Measurements from ENCODE around the gene ZNF609. TPM values are rescaled to one million over a fixed set of nuclear protein-coding genes. Genes with fewer than 3 reads are reported as not detected.

ZNF609 gene
- total and polyA plus RNA-seq, 4 donors, result 8.1 to 54.2 (median 22.0) TPM

- H3K27ac ChIP-seq (ENCODE audit: low read depth in 1 of 2, low read length in 1 of 2), result no peak overlapping the region
- TF ChIP-seq, protein P1, sequence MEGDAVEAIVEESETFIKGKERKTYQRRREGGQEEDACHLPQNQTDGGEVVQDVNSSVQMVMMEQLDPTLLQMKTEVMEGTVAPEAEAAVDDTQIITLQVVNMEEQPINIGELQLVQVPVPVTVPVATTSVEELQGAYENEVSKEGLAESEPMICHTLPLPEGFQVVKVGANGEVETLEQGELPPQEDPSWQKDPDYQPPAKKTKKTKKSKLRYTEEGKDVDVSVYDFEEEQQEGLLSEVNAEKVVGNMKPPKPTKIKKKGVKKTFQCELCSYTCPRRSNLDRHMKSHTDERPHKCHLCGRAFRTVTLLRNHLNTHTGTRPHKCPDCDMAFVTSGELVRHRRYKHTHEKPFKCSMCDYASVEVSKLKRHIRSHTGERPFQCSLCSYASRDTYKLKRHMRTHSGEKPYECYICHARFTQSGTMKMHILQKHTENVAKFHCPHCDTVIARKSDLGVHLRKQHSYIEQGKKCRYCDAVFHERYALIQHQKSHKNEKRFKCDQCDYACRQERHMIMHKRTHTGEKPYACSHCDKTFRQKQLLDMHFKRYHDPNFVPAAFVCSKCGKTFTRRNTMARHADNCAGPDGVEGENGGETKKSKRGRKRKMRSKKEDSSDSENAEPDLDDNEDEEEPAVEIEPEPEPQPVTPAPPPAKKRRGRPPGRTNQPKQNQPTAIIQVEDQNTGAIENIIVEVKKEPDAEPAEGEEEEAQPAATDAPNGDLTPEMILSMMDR (IDR thresholded peaks at IDR 0.05; ENCODE audit: control extremely low read depth, extremely low read depth), result no peak
- H3K9ac ChIP-seq (ENCODE audit: insufficient read depth in 1 of 2, low read length in 2 of 2), result no peak overlapping the region
- ATAC-seq (ENCODE audit: insufficient read depth, low FRiP score), result no peak
- no peaks in the 10 kb centered on the region for H3K27me3 ChIP-seq (ENCODE audit: control insufficient read depth in 3 of 3, insufficient read depth in 3 of 3, low read length in 2 of 3)
- H3K4me3 ChIP-seq, result no peak overlapping the region
- H3K36me3 ChIP-seq (ENCODE audit: control insufficient read depth in 4 of 4, insufficient read depth in 4 of 4, low read length in 4 of 4), result peaks cover 0 to 8% (median 0%) of the 10 kb centered on the region in 4 donors
- DNase-seq, result no peak
- no peaks in the 10 kb centered on the region for H3K9me3 ChIP-seq (ENCODE audit: control insufficient read depth in 4 of 4, insufficient read depth in 3 of 4, low read length in 3 of 4)
- WGBS, 2 donors, result 85 to 95% methylated on average over 1 of the region's 1 CpG
- H3K4me1 ChIP-seq (ENCODE audit: control insufficient read depth in 5 of 5, insufficient read depth in 5 of 5, low read length in 5 of 5), result no peaks in the 10 kb centered on the region
Observed at GRCh38 chr15:64665179-64665578, 204.8 kb downstream of the ZNF609 start.

GRCh38 chr15:64667736-64668161, 207.4 kb downstream of the ZNF609 start:
- 31 to 70% methylated on average over 1 of the region's 1 CpG for WGBS, 2 donors
- no peak overlapping the region for H3K9ac ChIP-seq (ENCODE audit: insufficient read depth in 1 of 2, low read length in 2 of 2)
- DNase-seq (no peak), ATAC-seq (ENCODE audit: insufficient read depth, low FRiP score) (no peak)
- no peak overlapping the region for H3K4me3 ChIP-seq
- no peaks in the 10 kb centered on the region for H3K9me3 ChIP-seq (ENCODE audit: control insufficient read depth in 4 of 4, insufficient read depth in 3 of 4, low read length in 3 of 4)
- TF ChIP-seq, protein P1 (IDR thresholded peaks at IDR 0.05; ENCODE audit: control extremely low read depth, extremely low read depth), result no peak
- no peak overlapping the region for H3K27ac ChIP-seq (ENCODE audit: low read depth in 1 of 2, low read length in 1 of 2)
- peaks cover 0 to 9% (median 0%) of the 10 kb centered on the region in 4 donors for H3K36me3 ChIP-seq (ENCODE audit: control insufficient read depth in 4 of 4, insufficient read depth in 4 of 4, low read length in 4 of 4)
- H3K27me3 ChIP-seq (ENCODE audit: control insufficient read depth in 3 of 3, insufficient read depth in 3 of 3, low read length in 2 of 3), result no peaks in the 10 kb centered on the region
- no peaks in the 10 kb centered on the region for H3K4me1 ChIP-seq (ENCODE audit: control insufficient read depth in 5 of 5, insufficient read depth in 5 of 5, low read length in 5 of 5)

DNA sequence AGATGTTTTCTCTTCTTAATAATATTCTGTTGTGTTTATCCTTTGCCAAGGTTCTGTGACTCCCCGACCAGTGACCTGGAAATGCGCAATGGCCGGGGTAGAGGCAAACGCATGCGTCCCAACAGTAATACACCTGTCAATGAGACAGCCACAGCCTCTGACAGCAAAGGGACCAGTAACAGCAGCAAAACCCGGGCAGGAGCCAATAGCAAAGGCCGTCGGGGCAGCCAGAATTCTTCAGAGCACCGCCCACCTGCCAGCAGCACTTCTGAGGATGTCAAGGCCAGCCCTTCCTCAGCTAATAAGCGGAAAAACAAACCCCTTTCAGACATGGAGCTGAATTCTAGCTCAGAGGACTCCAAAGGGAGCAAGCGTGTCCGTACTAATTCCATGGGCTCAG, 213.5 kb downstream of the ZNF609 start:
- Histone ChIP-seq H3K36me3 (ENCODE audit: control insufficient read depth in 4 of 4, insufficient read depth in 4 of 4, low read length in 4 of 4) (peaks cover 11 to 33% (median 21%) of the 10 kb centered on the region in 4 donors), H3K4me1 (ENCODE audit: control insufficient read depth in 5 of 5, insufficient read depth in 5 of 5, low read length in 5 of 5) (no peaks in the 10 kb centered on the region), H3K27me3 (ENCODE audit: control insufficient read depth in 3 of 3, insufficient read depth in 3 of 3, low read length in 2 of 3) (no peaks in the 10 kb centered on the region), H3K9me3 (ENCODE audit: control insufficient read depth in 4 of 4, insufficient read depth in 3 of 4, low read length in 3 of 4) (no peaks in the 10 kb centered on the region), H3K27ac (ENCODE audit: low read depth in 1 of 2, low read length in 1 of 2) (no peak overlapping the region), H3K4me3 (no peak overlapping the region), H3K9ac (ENCODE audit: insufficient read depth in 1 of 2, low read length in 2 of 2) (no peak overlapping the region)
- WGBS, 2 donors, result 90 to 95% methylated on average over 12 of the region's 12 CpGs
- TF ChIP-seq, protein P1 (IDR thresholded peaks at IDR 0.05; ENCODE audit: control extremely low read depth, extremely low read depth), result no peak
- ATAC-seq (ENCODE audit: insufficient read depth, low FRiP score) (no peak), DNase-seq (no peak)
